22Rv1 (cell line): ENCODE measurements around the gene CYP3A7.

ENCODE experiments used
- CTCF ChIP-seq: fragments of 450-650 bp; IDR thresholded peaks from 2 replicates; pipeline ENCODE4 v1.5.1; 2017; ENCODE audit warnings: mild to moderate bottlenecking
- ZFX ChIP-seq: fragments of 450-650 bp; IDR thresholded peaks from 2 replicates; pipeline ENCODE4 v1.6.1; 2017; ENCODE audit warnings: antibody characterized with exemption, borderline replicate concordance

DNA sequence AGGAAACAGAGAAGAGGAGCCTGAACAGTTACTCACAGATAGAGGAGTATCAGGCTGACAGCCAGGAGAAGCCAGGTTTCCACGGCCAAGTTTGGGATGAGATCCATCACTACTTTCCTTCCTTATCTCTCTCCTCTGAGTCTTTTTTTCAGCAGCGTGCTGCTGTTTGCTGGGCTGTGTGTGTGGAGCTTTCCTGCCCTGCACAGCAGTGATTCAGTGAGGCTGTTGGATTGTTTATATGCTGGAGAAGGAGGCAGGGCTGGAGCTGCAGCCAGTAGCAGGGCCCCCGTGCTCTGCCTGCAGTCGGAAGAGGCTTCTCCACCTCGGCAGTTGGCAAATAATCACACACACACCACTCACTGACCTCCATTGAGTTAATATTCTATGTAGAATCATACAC is at the start of gene CYP3A7:
- TF ChIP-seq CTCF (no peak), ZFX (no peak)
